ENCODE measurements around the gene MAP2K7.
"Not testable (repeated sequence)": the region's sequence is repeated elsewhere in the genome, so short reads cannot be mapped to it uniquely, and the experiment has no call there.

The MAP2K7 gene

DNA sequence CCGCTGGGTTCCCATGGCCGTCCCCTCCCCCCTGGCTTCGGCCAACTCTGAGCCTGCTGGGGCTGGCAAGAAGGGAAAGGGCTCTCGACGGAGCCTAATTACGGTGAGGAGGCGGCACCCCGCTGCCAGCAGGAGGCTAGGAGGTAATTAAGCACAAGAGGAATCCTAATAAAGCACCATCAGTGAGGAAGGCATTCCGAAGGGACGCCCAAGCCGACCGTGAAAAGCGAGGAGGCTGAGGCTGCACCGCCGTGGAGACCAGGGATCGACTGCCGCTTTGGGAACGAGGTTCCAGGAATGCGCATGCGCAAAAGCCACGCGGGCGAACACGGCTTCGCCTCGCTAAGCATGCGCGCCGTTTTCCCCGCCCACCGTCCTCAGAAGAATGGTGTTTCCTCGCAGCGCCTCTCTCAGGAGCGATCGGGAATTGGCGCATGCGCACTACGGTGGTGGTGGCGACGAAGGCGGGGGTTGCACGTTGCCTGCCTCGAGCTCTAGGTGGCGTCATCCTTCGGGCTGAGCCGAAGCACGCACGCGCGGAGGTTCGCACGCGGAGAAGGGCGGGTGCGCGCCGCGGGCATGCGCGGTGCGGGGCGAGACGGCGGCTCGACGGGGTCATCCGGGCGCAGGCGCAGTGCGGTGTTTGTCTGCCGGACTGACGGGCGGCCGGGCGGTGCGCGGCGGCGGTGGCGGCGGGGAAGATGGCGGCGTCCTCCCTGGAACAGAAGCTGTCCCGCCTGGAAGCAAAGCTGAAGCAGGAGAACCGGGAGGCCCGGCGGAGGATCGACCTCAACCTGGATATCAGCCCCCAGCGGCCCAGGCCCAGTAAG, at the start of gene MAP2K7:
TSS of gene MAP2K7 (plus strand) at position 634 of the 830 bp plus-strand sequence. CDS start at position 702, 68 bp downstream.
- peak; percentile 99 for DNase-seq (ENCODE audit: low spot score)

DNA sequence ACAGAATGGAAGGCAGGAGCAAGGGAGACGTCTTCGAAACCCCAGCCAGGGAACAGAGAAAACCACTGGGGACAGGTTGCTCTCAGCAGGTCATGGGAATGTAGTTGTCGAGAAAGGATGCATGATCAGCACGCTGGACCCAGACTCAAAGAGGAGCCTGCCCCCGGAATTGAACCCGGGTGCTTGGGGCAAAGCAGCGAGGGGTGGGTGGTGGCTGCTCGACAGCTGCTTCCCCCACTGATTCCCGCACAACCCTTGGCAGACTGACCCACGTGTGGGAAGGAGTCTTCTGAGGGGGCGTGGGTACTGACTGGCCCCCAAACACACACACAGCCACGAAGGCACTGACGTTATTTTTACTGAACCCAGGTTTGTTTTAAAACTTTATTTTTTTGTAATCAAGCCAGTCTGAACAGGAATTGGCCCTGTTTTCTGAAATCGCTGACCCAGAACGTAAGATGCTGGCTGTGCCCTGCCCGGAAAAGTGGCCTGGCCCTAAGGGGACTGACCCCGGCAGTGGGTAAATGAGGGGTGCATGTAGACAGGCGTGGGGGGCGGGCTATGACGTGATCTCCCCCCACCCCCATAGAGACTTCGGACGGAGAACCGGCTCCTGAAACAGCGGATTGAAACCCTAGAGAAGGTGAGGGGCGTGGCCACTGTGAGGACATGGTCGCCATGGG, 48.1 kb upstream of the MAP2K7 start:
- DNase-seq (ENCODE audit: low spot score), result no peak

DNA sequence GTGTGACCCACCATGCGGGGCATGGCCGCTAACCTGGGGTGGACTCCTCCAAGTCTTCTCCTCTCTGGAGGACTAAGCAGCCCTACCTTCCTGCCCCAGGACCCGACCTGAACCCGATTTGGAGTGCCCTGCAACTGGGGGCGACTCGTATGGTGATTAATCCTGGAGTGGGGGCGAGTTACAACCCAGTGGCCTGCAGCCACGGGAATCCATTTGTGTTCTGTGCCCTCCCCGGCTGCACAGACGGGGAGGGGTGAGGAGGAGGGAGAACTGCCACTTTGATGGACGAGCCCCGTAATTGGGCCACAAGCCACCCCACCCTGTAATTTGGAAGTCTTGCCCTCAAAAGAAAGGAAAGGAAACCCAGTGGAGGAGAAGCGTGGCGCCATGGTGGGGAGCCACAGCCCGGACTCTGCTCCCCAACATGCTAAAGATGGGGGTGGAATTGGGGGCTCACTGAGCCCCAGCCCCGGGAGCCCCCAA, 47.5 kb upstream of the MAP2K7 start:
- DNase-seq (ENCODE audit: low spot score), result no peak

DNA sequence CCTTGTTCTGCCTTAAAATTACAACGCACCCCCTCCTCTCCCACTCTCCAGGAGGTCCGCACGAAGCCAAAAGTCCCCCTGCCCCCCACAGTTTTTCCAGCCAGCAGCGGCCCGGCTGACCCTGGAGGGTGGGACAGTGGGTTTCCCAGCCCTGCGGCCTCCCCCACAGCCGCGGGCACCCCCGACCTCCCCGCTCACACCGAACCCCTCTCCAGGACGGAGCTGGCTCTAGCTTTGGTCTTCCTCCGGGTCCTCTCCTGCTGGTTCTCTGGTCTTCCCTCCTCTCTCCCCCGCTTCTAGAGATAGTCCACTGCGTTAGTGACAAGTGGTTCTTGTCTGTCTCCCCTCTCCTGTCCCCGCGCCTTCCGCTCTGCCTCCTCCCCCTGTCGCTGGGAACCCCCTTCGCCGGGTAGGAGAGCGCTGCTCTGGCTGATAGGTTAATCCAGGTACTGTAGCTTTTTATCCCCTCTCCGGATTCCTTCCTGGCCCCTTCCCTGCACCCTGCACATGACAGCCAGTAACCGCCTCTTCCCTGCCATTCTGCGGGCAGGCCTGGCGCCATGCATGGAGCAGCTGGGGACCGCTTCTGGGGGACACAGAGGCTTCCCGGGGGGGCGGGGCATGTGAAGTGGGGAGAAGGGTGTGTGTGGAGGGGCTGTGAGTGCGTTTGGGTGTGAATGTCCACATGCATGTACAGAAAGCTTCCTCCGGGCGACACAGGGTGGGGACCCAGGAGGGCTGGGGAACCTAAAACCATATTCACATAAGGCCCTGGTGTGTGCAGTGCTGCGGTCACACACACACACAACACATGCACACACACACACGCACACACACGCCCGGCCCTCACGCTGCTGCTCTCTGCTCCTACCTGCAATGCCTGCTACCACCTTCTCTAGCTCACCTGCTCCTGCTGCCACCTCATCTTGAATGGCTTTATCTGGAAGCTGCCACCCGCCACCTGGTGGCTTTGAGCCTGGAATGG, 46.7 kb upstream of the MAP2K7 start:
- DNase-seq (ENCODE audit: low spot score), result no peak

DNA sequence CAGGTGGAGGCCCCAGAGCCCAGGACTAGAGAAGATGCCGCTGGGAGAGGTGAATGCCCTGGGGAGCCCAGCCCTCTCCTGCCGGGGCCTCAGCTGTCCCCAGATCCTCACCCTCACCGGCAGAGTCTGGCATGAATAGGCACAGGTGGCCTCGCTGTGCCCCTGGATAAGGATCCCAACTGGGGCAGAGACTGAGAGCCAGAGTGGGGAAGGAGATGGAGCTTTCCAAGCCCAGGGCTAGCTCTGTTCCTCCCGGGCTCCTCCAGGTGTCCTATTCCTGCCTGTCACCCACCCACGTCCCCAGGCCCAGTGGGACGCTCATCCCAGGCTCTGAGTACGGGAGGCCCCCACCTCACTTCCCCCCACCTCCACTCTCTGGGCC, 46.0 kb upstream of the MAP2K7 start:
- DNase-seq (ENCODE audit: low spot score), result no peak

DNA sequence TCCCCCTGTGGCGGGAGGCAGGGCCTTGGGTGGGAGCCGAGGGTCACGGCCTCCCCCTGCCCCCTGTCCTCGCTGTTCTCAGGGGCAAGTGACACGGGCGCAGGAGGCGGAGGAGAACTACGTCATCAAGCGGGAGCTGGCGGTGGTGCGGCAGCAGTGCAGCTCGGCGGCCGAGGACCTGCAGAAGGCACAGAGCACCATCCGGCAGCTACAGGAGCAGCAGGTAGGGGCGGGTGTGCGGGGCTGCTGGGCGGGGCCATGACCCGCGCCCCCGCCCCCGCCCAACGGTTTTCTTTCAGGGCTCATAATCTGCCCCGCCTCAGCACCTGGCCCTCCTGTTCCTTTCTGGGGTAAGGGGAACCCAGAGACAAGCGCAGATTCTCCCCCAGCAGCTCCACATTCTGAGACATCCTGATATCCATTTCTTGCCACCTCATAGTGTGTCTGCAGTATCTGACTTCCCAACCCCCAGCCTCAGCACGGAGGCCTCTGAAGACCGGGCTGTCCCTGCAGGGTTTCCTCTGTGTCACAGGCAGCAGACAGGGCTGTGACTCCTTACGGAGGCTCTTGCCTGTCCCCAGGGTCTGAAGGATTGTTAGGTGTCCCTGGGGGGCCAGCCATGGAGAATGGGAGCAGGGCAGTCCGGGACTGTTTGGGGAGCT, 45.4 kb upstream of the MAP2K7 start:
- peak; percentile 90 for DNase-seq (ENCODE audit: low spot score)

DNA sequence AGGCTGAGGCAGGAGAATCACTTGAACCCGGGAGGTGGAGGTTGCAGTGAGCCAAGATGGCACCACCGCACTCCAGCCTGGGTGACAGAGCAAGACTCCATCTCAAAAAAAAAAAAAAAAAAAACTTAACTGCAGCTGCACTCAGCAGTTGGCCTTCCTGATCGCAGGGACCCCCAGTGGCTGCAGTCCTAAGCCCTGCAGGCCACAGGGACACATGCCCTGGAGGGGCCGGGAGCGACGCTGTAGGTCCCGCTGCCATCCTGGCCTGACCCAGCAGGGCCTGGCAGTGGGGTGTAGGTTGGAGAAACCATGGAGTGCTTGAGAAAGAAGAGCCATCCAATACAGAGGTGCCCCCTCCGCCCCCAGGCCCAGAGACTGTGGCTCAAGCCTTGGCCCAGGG, 44.6 kb upstream of the MAP2K7 start:
- DNase-seq (ENCODE audit: low spot score), result not testable (repeated sequence)

DNA sequence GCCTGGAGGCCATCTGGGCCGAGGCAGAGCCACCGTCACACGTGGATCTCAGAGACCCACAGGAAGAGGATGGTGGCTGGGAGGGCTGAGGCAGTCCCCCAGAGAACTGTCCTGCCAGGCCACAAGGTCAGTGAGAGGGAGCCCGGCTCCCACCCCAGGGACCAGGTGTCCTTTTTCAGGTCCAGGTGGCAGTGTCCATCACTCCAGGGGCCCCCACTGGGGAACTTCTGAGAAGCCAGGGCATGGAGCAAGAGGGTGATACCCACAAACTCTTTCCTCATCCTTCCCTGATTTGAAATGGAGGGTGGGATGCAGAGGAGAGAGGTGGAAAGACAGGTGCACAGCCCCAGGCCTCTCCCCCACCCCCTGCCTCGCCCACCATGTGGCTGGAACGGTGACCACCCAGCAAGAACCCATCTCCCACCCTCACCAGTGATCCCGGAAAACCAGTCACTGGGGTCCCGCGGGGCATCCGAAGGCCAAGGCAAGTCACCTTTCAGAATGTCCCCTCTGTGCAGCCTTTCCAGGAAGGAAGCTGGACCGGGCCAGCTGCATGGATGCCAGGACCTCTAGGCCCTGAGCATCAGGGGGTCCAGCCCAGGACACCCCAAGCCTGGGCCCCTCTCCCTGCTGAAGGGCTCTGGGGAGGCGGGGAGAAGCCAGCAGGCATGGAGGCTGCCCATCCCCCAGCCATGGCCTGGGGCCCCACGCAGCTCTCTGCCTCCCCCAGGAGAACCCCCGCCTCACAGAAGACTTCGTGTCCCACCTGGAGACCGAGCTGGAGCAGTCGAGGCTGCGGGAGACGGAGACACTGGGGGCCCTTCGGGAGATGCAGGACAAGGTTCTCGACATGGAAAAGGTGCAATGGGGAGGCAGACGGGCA, 43.6 kb upstream of the MAP2K7 start:
- no peak for DNase-seq (ENCODE audit: low spot score)

DNA sequence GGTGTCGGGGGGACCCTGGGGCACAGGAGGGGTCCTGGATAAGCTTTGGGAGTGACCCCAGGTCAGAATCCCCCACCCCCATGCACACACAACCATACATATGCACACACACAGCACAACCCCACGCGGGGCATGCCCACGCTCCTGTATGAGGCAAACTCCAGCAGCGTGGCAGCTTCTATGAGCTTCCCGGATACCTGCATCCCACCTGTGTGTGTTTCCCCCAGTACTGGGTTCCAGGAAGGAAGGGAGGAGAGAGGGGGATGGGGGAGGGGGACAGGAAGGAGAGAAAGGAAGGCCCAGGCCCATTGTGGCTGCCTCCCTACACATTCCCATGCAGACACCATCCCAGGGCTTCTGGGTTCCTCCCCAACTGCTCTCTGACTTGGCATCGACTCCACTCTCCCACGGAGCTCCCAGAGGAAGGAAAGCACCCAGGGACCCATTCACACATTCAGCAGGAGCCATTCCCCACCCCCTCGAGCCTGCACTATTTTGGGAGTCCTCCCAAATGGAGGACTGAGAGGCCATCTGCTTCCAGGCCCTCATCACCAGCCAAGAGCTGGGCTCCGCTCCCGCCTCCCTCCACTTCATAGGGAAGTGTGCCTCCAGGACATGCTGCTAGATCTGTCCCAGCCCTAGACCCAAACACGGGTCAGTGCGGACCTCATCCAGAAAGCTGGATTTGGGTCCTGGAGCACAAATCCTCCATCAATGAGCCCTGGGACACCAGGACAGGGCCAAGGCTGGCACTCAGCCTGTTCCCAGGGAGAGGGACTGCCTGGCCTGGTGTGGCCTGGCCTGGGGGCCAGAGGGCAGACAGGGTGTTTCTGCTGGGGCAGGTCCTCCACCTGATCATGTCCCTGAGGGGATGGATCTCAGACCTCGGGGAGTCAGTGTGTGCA, 42.7 kb upstream of the MAP2K7 start:
- DNase-seq (ENCODE audit: low spot score), result no peak

DNA sequence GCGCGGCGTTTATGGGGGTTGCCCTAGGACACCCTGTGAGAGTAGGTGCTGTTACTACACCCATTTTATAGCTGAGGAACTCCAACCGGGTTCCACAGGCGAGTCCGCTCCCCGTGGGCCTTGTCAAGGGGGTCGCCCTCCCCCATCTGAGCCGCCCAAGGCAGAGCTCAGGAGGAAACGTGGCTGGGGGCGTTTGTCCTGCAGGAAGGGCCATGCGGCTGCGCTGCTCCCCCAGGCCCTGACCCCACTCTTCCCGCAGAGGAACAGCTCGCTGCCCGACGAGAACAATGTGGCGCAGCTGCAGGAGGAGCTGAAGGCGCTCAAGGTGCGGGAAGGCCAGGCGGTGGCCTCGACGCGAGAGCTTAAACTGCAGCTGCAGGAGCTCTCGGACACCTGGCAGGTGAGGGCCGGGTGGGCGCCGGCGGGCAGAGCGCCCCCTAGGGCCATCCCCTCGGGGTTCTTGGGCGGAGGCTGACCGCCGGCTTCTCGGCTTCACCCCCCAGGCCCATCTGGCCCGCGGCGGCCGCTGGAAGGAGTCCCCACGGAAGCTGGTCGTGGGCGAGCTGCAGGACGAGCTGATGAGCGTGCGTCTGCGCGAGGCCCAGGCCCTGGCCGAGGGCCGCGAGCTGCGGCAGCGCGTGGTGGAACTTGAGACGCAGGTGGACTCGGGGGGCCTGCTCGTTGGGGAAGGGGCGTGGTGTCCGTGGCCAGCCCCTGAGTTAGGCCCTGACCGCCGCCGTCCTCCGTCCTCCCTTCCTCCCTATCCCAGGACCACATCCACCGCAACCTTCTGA, 41.9 kb upstream of the MAP2K7 start:
- DNase-seq (ENCODE audit: low spot score), result no peak

DNA sequence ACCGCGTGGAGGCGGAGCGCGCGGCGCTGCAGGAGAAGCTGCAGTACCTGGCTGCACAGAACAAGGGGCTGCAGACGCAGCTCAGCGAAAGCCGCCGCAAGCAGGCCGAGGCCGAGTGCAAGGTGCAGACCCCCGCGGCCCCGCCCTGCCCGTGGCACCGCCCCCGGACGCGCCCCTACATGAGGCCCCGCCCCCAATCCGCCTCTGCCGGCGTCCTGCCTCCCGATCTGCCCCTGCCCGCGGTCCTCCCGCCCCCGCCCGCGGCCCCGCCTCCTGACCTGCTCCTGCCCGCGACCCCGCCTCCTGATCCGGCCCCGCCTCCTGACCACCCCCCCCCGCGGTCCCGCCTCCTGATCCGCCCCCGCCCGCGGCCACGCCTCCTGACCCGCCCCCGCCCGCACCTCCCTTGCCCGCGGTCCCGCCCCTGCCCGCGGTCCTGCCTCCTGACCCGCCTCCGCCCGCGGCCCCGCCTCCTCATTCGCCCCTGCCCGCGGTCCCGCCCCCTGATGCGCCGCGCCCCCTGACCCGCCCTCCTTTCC, 41.2 kb upstream of the MAP2K7 start:
- peak; percentile 59 for DNase-seq (ENCODE audit: low spot score)

DNA sequence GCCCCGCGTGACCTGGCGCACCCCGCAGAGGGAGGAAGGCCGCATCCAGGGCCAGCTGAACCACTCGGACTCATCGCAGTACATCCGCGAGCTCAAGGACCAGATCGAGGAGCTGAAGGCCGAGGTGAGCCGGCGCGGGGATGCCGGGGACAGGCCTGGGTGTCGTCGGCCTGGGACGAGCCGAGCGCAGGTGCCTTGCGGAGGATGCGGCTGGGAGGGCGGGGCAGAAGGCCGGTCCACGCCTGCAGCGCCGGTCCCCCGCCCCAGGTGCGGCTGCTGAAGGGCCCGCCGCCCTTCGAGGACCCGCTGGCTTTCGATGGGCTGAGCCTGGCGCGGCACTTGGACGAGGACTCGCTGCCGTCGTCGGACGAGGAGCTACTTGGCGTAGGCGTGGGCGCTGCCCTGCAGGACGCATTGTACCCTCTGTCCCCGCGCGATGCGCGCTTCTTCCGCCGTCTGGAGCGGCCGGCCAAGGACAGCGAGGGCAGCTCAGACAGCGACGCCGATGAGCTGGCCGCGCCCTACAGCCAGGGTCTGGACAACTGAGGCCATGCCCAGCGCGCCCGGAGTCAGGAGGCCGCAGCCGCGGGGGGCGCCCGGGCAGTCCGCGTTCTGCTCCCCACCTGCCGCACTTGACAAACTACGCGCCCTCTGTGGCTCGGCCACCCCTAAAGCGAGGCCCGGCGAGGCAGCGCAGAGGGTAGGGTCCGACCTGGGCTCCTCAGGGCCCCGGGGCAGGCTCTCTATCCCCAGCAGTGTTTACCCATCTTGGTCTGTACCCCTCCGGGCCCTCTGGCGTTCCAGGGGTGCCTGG, 40.3 kb upstream of the MAP2K7 start:
- DNase-seq (ENCODE audit: low spot score), result no peak

DNA sequence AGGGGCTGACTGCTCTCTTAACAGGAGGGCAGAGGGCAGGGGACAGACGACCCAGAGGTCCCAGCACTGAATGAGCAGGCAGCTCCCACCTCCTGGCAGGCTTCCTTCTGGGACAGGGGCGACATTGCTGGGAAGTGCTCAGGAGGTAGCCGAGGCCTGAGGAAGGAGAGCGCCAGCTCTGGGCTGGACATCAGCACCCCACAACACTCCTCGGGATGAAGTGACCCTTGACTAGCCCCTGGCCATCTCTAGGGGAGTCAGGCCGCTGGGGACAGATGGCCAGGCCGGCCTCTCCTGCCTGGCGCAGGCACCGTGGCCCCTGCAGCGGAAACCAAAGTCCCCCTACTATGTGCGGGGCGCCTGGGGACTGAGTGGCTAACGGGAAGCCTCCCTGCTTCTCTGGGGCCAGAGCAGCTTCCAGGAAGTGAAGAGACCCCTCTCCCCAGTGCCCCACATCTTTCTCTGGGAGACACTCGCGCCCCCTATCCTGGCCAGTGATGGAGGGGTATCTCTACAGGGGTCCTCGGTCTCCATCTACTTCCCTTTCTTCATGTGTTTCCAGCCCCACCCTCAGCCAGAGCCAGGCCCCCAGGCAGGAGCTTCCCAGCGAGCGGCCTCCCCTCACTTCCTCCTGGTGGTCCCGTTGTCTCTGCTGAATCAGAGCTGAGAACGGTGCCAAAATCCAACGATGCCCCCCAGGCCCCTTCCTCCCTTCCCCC, 39.5 kb upstream of the MAP2K7 start:
- no peak for DNase-seq (ENCODE audit: low spot score)

DNA sequence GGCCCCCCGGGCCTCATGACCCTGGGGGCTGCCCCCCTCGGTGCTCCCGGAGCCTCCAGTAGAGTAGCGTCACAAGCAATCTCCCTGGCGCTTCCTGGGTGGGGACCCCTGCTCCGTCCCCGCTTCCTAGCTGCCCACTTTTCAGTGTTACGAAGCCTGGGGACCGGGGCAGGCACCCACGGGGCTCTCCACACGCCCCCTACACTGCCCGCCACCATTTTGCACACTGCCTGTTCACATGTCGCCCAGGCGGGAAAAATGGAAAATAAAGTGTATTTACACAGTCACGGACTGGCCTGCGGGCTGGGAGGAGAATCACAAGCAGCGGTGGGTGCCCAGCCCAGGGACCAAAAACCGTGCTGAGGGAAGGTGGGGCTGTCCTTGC, 39.0 kb upstream of the MAP2K7 start:
- no peak for DNase-seq (ENCODE audit: low spot score)

DNA sequence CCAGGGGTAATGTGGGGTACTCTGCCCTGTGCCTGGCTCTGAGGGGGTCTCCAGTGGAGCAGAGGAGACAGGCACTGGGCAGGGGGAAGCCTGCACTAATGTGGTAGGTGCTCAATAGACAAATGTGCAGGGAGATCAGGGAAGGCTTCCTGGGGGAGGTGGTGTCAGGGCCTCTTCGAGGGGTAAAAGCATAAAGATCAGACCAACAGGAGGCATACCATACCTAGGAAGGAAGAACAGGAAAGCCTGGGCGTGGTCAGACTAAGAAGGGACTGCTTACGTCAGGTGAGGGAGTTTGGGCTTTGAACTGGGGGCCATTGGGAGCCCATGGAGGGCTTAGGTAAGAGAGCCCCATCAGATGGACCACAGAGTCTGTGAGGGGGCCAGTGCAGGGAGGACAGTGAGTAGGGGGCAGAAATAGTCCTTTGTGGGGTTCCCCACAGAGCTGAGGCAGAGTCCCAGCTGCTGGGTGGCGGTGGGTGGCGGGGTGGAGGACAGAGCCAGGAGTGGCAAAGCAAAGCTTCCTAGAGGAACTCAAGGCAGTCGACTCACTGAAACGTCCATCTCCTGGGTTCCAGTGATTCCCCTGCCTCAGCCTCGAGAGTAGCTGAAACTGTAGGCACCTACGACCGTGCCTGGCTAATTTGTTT, 38.3 kb upstream of the MAP2K7 start:
- DNase-seq (ENCODE audit: low spot score), result no peak

DNA sequence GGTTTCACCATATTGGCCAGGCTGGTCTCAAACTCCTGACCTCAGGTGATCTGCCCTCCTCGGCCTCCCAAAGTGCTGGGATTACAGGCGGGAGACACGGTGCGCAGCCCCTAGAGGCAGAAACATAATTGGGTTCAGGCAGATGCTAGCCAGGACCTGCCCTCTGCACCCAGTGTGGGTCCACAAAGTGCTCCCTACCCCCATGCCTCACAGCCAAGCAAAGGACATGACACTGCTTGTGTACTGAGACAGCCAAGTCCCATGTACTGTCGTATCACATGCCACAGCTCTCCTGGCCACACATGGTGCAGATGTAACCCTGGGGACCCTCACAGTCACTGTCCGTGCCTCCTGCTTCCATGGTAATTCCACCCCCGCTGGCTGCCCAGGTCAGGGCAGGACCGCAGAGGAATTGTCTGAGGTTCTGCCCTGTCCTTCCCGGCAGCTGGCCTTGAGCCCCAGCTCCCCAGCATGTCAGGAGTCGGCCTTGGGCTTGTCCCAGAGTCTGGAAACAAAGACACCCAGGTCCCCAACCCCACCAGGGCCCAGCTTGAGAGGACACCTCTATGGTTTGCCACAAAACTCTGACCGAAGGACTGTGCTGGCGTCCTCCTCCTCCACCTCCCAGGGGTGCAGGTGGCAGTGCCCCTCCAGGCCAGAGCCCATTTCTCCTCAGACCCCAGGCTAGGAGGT, 37.1 kb upstream of the MAP2K7 start:
- DNase-seq (ENCODE audit: low spot score), result no peak
